Neuronal stem cell (in vitro differentiated cells): Measurements from ENCODE around the gene ZDHHC5.
"Not testable (repeated sequence)": the region's sequence is repeated elsewhere in the genome, so short reads cannot be mapped to it uniquely, and the experiment has no call there.

Experiments
- DNase-seq: peaks from one replicate; pipeline ENCODE4 v3.0.0-alpha.2; 2013; ENCODE audit warnings: low spot score
- H2AFZ ChIP-seq: one replicate; pipeline ENCODE4 v1.6.1; 2013; ENCODE audit warnings: mild to moderate bottlenecking, low read length, inconsistent platforms
- H2AK5ac ChIP-seq: 2 replicates; pipeline ENCODE4 v1.6.1; 2013; ENCODE audit warnings: low read depth, mild to moderate bottlenecking, inconsistent platforms, low read length, moderate library complexity, mixed read lengths
- H2BK120ac ChIP-seq: 2 replicates; pipeline ENCODE4 v1.6.1; 2013; ENCODE audit warnings: low read depth, mild to moderate bottlenecking, inconsistent platforms, low read length, moderate library complexity, mixed read lengths
- H2BK12ac ChIP-seq: one replicate; pipeline ENCODE4 v1.6.1; 2013; ENCODE audit warnings: low read length, inconsistent platforms
- H2BK15ac ChIP-seq: 2 replicates; pipeline ENCODE4 v1.6.1; 2013; ENCODE audit warnings: mild to moderate bottlenecking, low read length, inconsistent platforms, mixed read lengths
- H2BK5ac ChIP-seq: one replicate; pipeline ENCODE4 v1.6.1; 2013; ENCODE audit warnings: inconsistent platforms, mild to moderate bottlenecking, low read length, moderate library complexity
- H3K14ac ChIP-seq: one replicate; pipeline ENCODE4 v1.6.1; 2013; ENCODE audit warnings: low read length, inconsistent platforms
- H3K18ac ChIP-seq: 2 replicates; pipeline ENCODE4 v1.6.1; 2013; ENCODE audit warnings: low read length, inconsistent platforms
- H3K23ac ChIP-seq: 2 replicates; pipeline ENCODE4 v1.6.1; 2013; ENCODE audit warnings: low read depth, mild to moderate bottlenecking, mixed read lengths, low read length, inconsistent platforms; ENCODE audit not compliant: poor library complexity
- H3K27ac ChIP-seq: replicated peaks from 3 replicates; pipeline ENCODE4 v1.5.1; 2013; ENCODE audit warnings: low read length, inconsistent platforms
- H3K27me3 ChIP-seq, 3 experiments: 2 replicates each; pipeline ENCODE4 v1.6.1; 2013; ENCODE audit warnings: low read length in 3 of 3, mild to moderate bottlenecking in 2 of 3, inconsistent platforms in 1 of 3, low read depth in 1 of 3, mixed read lengths in 1 of 3, moderate library complexity in 1 of 3; ENCODE audit not compliant: control insufficient read depth in 3 of 3, insufficient read depth in 3 of 3
- H3K36me3 ChIP-seq, 2 donors: replicated peaks in 1 of 2; 2 replicates each; pipeline ENCODE4 v1.6.1; 2013; ENCODE audit warnings: low read length in 2 of 2; ENCODE audit not compliant: control insufficient read depth in 2 of 2, insufficient read depth in 2 of 2
- H3K4ac ChIP-seq: 2 replicates; pipeline ENCODE4 v1.6.1; 2013; ENCODE audit warnings: inconsistent platforms, mild to moderate bottlenecking, low read length, moderate library complexity
- H3K4me1 ChIP-seq, 2 donors: 1 replicate in 1 of 2; 2 replicates in 1 of 2; pipeline ENCODE4 v1.6.1; 2013; ENCODE audit warnings: low read length in 2 of 2, low read depth in 1 of 2; ENCODE audit not compliant: control insufficient read depth in 2 of 2, insufficient read depth in 1 of 2
- H3K4me2 ChIP-seq: one replicate; pipeline ENCODE4 v1.6.1; 2013; ENCODE audit warnings: mild to moderate bottlenecking, low read length, inconsistent platforms; ENCODE audit not compliant: insufficient read depth, poor library complexity, severe bottlenecking
- H3K4me3 ChIP-seq, 2 donors: 2 replicates each; pipeline ENCODE4 v1.5.1; 2013; ENCODE audit warnings: low read length in 2 of 2, mild to moderate bottlenecking in 2 of 2, inconsistent platforms in 1 of 2, moderate library complexity in 1 of 2
- H3K79me1 ChIP-seq: one replicate; pipeline ENCODE4 v1.6.1; 2013; ENCODE audit warnings: low read depth, mild to moderate bottlenecking, inconsistent platforms, low read length, moderate library complexity
- H3K9ac ChIP-seq: one replicate; pipeline ENCODE4 v1.6.1; 2013; ENCODE audit warnings: mild to moderate bottlenecking, low read depth, low read length, inconsistent platforms; ENCODE audit not compliant: poor library complexity
- H3K9me3 ChIP-seq, 2 donors: replicated peaks in 1 of 2; 2 replicates each; pipeline versions ENCODE3 to v1.6.1; 2013; ENCODE audit warnings: low read length in 2 of 2, mild to moderate bottlenecking in 2 of 2, inconsistent platforms in 1 of 2, low read depth in 1 of 2, mixed read lengths in 1 of 2, moderate library complexity in 1 of 2; ENCODE audit not compliant: control insufficient read depth in 2 of 2, insufficient read depth in 1 of 2
- H4K8ac ChIP-seq: one replicate; pipeline ENCODE4 v1.6.1; 2013; ENCODE audit warnings: low read depth, mild to moderate bottlenecking, inconsistent platforms, low read length, moderate library complexity
- H4K91ac ChIP-seq: one replicate; pipeline ENCODE4 v1.6.1; 2013; ENCODE audit warnings: low read length, low read depth, mild to moderate bottlenecking, inconsistent platforms; ENCODE audit not compliant: poor library complexity
- WGBS, 2 donors: extraction: QIAGEN DNeasy Blood & Tissue Kit; methylation state at CpG; one replicate each; pipeline ENCODE4 v1.1.7; 2013; ENCODE audit warnings: missing lambda C conversion rate in 2 of 2, mixed read lengths in 1 of 2; ENCODE audit not compliant: insufficient read length in 2 of 2, insufficient replicate concordance in 1 of 2; ENCODE audit errors: extremely low coverage in 2 of 2; 5-methylcytosine and 5-hydroxymethylcytosine counted together

Gene ZDHHC5

GRCh38 chr11:57713835-57714234 lies 45.9 kb downstream of the ZDHHC5 start:
- Histone ChIP-seq H4K8ac (no peak overlapping the region), H2BK120ac (no peak overlapping the region), H3K14ac (no peak overlapping the region), H3K4me3 (peak overlapping the region in 1 of 2 donors; percentile 97), H3K4me2 (no peak overlapping the region), H2BK15ac (no peak overlapping the region), H2AFZ (no peak overlapping the region), H3K9me3 (peaks cover 0 to 6% of the 10 kb centered on the region in 2 donors), H4K91ac (no peak overlapping the region), H3K27ac (no peak overlapping the region), H2AK5ac (no peak overlapping the region), H3K79me1 (peaks cover 12% of the 10 kb centered on the region), H3K4me1 (peaks cover 6 to 12% of the 10 kb centered on the region in 2 donors), H3K27me3 (no peaks in the 10 kb centered on the region), H2BK12ac (no peak overlapping the region), H3K9ac (no peak overlapping the region), H3K4ac (no peak overlapping the region), H3K23ac (no peak overlapping the region), H3K36me3 (peaks cover 4 to 20% of the 10 kb centered on the region in 2 donors), H2BK5ac (no peak overlapping the region), H3K18ac (no peak overlapping the region)
- WGBS, 2 donors, result no CpG with 5 or more reads among the region's 2 CpGs
- DNase-seq, result no peak

- WGBS, 2 donors, result no CpG with 5 or more reads among the region's 34 CpGs
- H3K18ac ChIP-seq, H3K79me1 ChIP-seq: not testable (repeated sequence)
These were observed 48.8 kb downstream of the ZDHHC5 start for GRCh38 chr11:57716726-57717125.

GRCh38 chr11:57727185-57727584 lies 59.3 kb downstream of the ZDHHC5 start:
- Histone ChIP-seq H3K18ac (no peak overlapping the region), H3K4ac (no peak overlapping the region), H3K27ac (no peak overlapping the region), H2BK5ac (no peak overlapping the region), H2BK120ac (no peak overlapping the region), H3K23ac (no peak overlapping the region), H3K14ac (no peak overlapping the region), H3K9me3 (no peaks in the 10 kb centered on the region), H3K79me1 (no peaks in the 10 kb centered on the region), H3K4me2 (no peak overlapping the region), H3K36me3 (peaks cover 2 to 38% of the 10 kb centered on the region in 2 donors), H3K4me1 (no peaks in the 10 kb centered on the region), H4K91ac (no peak overlapping the region), H4K8ac (no peak overlapping the region), H3K27me3 (no peaks in the 10 kb centered on the region), H2BK12ac (no peak overlapping the region), H3K4me3 (no peak overlapping the region), H3K9ac (no peak overlapping the region), H2BK15ac (no peak overlapping the region), H2AK5ac (no peak overlapping the region), H2AFZ (no peak overlapping the region)
- DNase-seq, result no peak
- WGBS, 2 donors, result no CpG with 5 or more reads among the region's 2 CpGs

More at GRCh38 chr11:57716726-57717125, 48.8 kb downstream of the ZDHHC5 start:
- H2BK15ac ChIP-seq, H2AFZ ChIP-seq, H4K91ac ChIP-seq, H3K4ac ChIP-seq, H3K4me3 ChIP-seq, H3K23ac ChIP-seq, H3K9me3 ChIP-seq, H3K4me1 ChIP-seq, DNase-seq, H3K14ac ChIP-seq, H4K8ac ChIP-seq, H3K4me2 ChIP-seq, H3K27ac ChIP-seq, H3K27me3 ChIP-seq, H2BK5ac ChIP-seq, H2BK120ac ChIP-seq, H2AK5ac ChIP-seq, H2BK12ac ChIP-seq, H3K9ac ChIP-seq: not testable (repeated sequence)
- H3K36me3 ChIP-seq, result peaks cover 7 to 38% of the 10 kb centered on the region in 2 donors

GRCh38 chr11:57728829-57729228 lies 60.9 kb downstream of the ZDHHC5 start:
- H3K4ac ChIP-seq, result no peak overlapping the region
- H3K4me2 ChIP-seq, result no peak overlapping the region
- H3K79me1 ChIP-seq, result no peaks in the 10 kb centered on the region
- DNase-seq, result no peak
- no peak overlapping the region for H3K14ac ChIP-seq
- H3K23ac ChIP-seq, result no peak overlapping the region
- H3K27ac ChIP-seq, result no peak overlapping the region
- H2AK5ac ChIP-seq, result no peak overlapping the region
- H3K9ac ChIP-seq, result no peak overlapping the region
- no peak overlapping the region for H2BK12ac ChIP-seq
- no peak overlapping the region for H4K91ac ChIP-seq
- H3K18ac ChIP-seq, result no peak overlapping the region
- H3K9me3 ChIP-seq, result no peaks in the 10 kb centered on the region
- H2AFZ ChIP-seq, result no peak overlapping the region
- H4K8ac ChIP-seq, result no peak overlapping the region
- H3K4me1 ChIP-seq, result no peaks in the 10 kb centered on the region
- H3K27me3 ChIP-seq, result no peaks in the 10 kb centered on the region
- no peak overlapping the region for H3K4me3 ChIP-seq
- WGBS, 2 donors, result no CpG with 5 or more reads among the region's 7 CpGs
- H2BK15ac ChIP-seq, result no peak overlapping the region
- H3K36me3 ChIP-seq, result peaks cover 3 to 34% of the 10 kb centered on the region in 2 donors
- H2BK120ac ChIP-seq, result no peak overlapping the region
- H2BK5ac ChIP-seq, result no peak overlapping the region
